CD4-positive, alpha-beta T cell (primary cell): Measurements from ENCODE around the gene MRPL33. TPM values are rescaled to one million over a fixed set of nuclear protein-coding genes. Genes with fewer than 3 reads are reported as not detected.

Source experiments
- ATAC-seq: fragments of 200-7000 bp; cut with Tn5 transposase; one replicate; pipeline ENCODE4 v1.10.0; 2022; ENCODE audit warnings: mild to moderate bottlenecking; ENCODE audit not compliant: poor library complexity
- CTCF ChIA-PET: fragments of 350-600 bp; sonication (Branson Sonifier 250); formaldehyde crosslinking; loops from one replicate; lab custom pipeline; 2021; ENCODE audit warnings: antibody characterized with exemption, inconsistent platforms; lab: Charles Lee
- POLR2A ChIA-PET: fragments of 350-600 bp; sonication (Branson Sonifier 250); formaldehyde crosslinking; loops from one replicate; lab custom pipeline; 2021; ENCODE audit warnings: antibody characterized with exemption, inconsistent platforms; lab: Charles Lee
- DNase-seq, 14 experiments: peaks; one replicate each; pipeline ENCODE4 v3.0.0-alpha.2; 2013 to 2020; ENCODE audit warnings: mixed read lengths in 2 of 14
- H3K27ac ChIP-seq, 2 donors: one replicate each; pipeline versions ENCODE4 v1.5.1 to v1.7.0; 2013; ENCODE audit warnings: low read length in 2 of 2, low read depth in 1 of 2, mild to moderate bottlenecking in 1 of 2
- H3K27me3 ChIP-seq, 2 experiments: 1 replicate in 1 of 2; 2 replicates in 1 of 2; pipeline versions ENCODE4 v1.6.1 to v1.7.0; 2013; ENCODE audit warnings: low read length in 2 of 2, control low read depth in 1 of 2, mild to moderate bottlenecking in 1 of 2, moderate library complexity in 1 of 2; ENCODE audit not compliant: insufficient read depth in 2 of 2, control insufficient read depth in 1 of 2
- H3K36me3 ChIP-seq: one replicate; pipeline ENCODE4 v1.6.1; 2013; ENCODE audit warnings: low read length, control low read depth; ENCODE audit not compliant: insufficient read depth
- H3K4me1 ChIP-seq: one replicate; pipeline ENCODE4 v1.6.1; 2013; ENCODE audit warnings: low read length, control low read depth; ENCODE audit not compliant: insufficient read depth
- H3K4me3 ChIP-seq: one replicate; pipeline ENCODE4 v1.5.1; 2013; ENCODE audit warnings: mild to moderate bottlenecking, low read length, moderate library complexity
- H3K9me3 ChIP-seq, 2 experiments: 1 replicate in 1 of 2; 2 replicates in 1 of 2; pipeline versions ENCODE4 v1.6.1 to v1.7.0; 2013; ENCODE audit warnings: low read length in 2 of 2, mild to moderate bottlenecking in 2 of 2, control low read depth in 1 of 2, moderate library complexity in 1 of 2; ENCODE audit not compliant: control insufficient read depth in 1 of 2, insufficient read depth in 1 of 2
- H3K27ac Mint-ChIP-seq: one replicate; pipeline ENCODE4 v1.8.0; 2020; ENCODE audit warnings: mixed read lengths
- H3K27me3 Mint-ChIP-seq: one replicate; pipeline ENCODE4 v1.8.0; 2021; ENCODE audit warnings: mixed read lengths
- H3K36me3 Mint-ChIP-seq: one replicate; pipeline ENCODE4 v1.8.0; 2021; ENCODE audit warnings: low read depth, mixed read lengths
- H3K4me1 Mint-ChIP-seq: one replicate; pipeline ENCODE4 v1.8.0; 2021; ENCODE audit warnings: low read depth, mixed read lengths
- H3K4me3 Mint-ChIP-seq: one replicate; pipeline ENCODE4 v1.8.0; 2020; ENCODE audit warnings: mild to moderate bottlenecking, mixed read lengths
- H3K9me3 Mint-ChIP-seq: one replicate; pipeline ENCODE4 v1.8.0; 2020; ENCODE audit warnings: mixed read lengths
- intact Hi-C, 2 experiments: fragments of 100-400 bp; cut with DNase I in 1 of 2; cut with micrococcal nuclease in 1 of 2; formaldehyde crosslinking; loops; one replicate each; pipeline versions ENCODE4 v1.15.1 to v1.9.0; 2023 to 2025; cut with DNase I, micrococcal nuclease
- total RNA-seq, 174 experiments: library from RNA in 2 of 174; stranded (reverse) in 2 of 174; gene quantifications; one replicate each; pipeline ENCODE4 v1.2.3 and lab custom pipeline; 2021 to 2026
- TF ChIP-seq, protein P1 (sequence below): fragments of 200-600 bp; IDR thresholded peaks from one replicate; pipeline ENCODE4 v1.8.0; 2022; ENCODE audit warnings: antibody characterized with exemption, mild to moderate bottlenecking

The MRPL33 gene
- total RNA-seq, 2 experiments from 2014 or later, result 33.1 to 37.2 TPM

DNA sequence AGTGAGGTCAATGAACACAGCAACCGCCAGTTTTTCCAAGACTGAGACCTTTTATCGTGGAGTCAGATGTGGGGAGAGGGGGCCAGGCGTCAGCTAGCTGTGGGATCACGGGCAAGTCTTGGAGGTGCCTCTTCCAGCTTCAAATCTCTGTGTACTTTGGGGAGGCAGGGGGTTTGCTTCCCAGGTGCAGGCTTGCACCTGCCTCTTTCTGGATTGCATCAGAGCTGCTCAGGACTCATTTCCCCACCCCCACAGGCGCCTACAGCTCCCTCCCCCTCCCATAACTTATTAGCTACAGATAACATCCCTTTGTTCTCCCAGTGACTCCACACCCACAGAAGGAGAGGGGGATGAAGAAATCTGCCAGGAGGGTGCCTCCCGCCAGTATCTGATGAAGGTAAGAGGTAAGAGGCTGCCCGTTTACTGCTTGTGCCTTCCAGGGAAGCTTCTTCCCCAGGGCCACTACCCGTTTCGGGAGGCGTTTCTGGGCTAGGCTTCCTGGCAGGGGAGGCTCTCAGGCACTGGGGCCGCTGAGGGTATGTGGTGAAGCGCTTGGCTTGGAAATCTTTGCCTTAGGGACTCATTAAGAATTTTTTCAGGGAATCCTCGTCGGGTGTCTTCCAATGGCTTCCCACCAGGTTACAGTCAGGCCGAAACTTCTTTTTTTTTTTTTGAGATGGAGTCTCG, 18.8 kb upstream of the MRPL33 start:
- Mint-ChIP-seq H3K9me3 (peaks cover 7% of the 10 kb centered on the region), H3K36me3 (no peaks in the 10 kb centered on the region), H3K27me3 (peaks cover 9% of the 10 kb centered on the region), H3K4me3 (no peak overlapping the region), H3K4me1 (no peaks in the 10 kb centered on the region), H3K27ac (no peak overlapping the region)
- Histone ChIP-seq H3K9me3 (peaks cover 0 to 11% of the 10 kb centered on the region in 2 experiments), H3K4me3 (no peak overlapping the region), H3K36me3 (no peaks in the 10 kb centered on the region), H3K4me1 (peaks cover 2% of the 10 kb centered on the region), H3K27ac (no peak overlapping the region), H3K27me3 (peaks cover 2 to 14% of the 10 kb centered on the region in 2 experiments)
- DNase-seq (no peak), ATAC-seq (no peak)
- ChIA-PET POLR2A (no interaction called here), CTCF (interaction anchor here (1.3 kb wide), 1 partner anchor 49 kb away, joined by 3 read pairs; no protein-coding TSS in a partner anchor)
- TF ChIP-seq, protein P1, sequence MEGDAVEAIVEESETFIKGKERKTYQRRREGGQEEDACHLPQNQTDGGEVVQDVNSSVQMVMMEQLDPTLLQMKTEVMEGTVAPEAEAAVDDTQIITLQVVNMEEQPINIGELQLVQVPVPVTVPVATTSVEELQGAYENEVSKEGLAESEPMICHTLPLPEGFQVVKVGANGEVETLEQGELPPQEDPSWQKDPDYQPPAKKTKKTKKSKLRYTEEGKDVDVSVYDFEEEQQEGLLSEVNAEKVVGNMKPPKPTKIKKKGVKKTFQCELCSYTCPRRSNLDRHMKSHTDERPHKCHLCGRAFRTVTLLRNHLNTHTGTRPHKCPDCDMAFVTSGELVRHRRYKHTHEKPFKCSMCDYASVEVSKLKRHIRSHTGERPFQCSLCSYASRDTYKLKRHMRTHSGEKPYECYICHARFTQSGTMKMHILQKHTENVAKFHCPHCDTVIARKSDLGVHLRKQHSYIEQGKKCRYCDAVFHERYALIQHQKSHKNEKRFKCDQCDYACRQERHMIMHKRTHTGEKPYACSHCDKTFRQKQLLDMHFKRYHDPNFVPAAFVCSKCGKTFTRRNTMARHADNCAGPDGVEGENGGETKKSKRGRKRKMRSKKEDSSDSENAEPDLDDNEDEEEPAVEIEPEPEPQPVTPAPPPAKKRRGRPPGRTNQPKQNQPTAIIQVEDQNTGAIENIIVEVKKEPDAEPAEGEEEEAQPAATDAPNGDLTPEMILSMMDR, result no peak
- intact Hi-C loops, result loop anchor here in 1 of 2 experiments (1.0 kb wide), 1 partner anchor 700 kb away; no protein-coding TSS in a partner anchor

DNA sequence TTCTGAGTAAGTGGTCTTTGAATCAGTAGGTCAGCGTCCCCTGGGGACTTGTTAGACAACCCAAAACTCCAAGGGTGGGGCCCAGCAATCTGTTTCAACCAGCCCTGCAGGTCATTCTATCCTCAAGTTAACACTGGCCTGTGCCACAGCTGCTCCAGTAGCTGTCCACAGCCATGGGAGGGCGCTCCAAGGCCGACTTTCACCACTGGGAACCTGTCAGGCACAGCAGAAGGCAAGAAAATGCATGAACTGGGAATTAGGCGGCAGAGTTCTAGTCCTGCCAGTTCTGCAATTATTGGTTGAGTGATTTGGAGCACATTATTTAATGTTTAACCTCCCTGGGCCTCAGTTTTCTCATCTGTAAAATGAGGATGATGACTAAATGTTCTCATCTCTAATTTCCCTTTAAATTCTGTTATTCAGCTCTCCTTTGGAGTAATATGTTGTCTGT, 17.4 kb upstream of the MRPL33 start:
- CTCF ChIA-PET, result interaction anchor here (1.0 kb wide), 2 partner anchors 699 to 739 kb away, joined by 3 read pairs; no protein-coding TSS in a partner anchor

DNA sequence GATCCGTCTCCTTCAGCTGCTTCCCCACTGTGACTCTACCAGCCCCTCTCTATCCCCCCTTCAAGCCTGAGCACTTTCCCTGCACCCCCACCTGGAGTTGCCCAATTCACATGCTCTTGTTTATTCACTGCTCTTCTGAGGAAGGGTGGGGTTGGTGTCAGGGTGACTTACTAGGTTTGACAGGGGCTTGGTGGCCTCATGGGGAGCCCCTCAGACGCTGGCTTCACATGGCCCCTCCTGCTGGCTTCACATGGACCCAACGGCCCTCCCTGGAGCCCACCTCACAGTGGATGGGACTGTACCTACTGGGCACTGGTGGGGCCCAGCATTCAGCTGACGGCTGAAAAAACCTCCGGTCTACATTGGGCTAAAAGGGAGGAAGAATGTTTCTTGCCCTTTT, 16.7 kb upstream of the MRPL33 start:
- intact Hi-C loops, result loop anchor here in 1 of 2 experiments (1.0 kb wide), 1 partner anchor 697 kb away; no protein-coding TSS in a partner anchor
- CTCF ChIA-PET, result interaction anchor here (1.0 kb wide), 1 partner anchor 699 kb away, joined by 3 read pairs; no protein-coding TSS in a partner anchor
- no peak for DNase-seq
- Mint-ChIP-seq H3K4me3 (no peak overlapping the region), H3K27ac (no peak overlapping the region), H3K4me1 (no peaks in the 10 kb centered on the region), H3K36me3 (no peaks in the 10 kb centered on the region), H3K27me3 (no peaks in the 10 kb centered on the region), H3K9me3 (no peaks in the 10 kb centered on the region)
- H3K36me3 ChIP-seq, result no peaks in the 10 kb centered on the region
- no peak overlapping the region for H3K27ac ChIP-seq
- no peak overlapping the region for H3K4me3 ChIP-seq
- H3K27me3 ChIP-seq, result peaks cover 2 to 14% of the 10 kb centered on the region in 2 experiments
- no peaks in the 10 kb centered on the region for H3K9me3 ChIP-seq
- TF ChIP-seq, protein P1, result no peak
- peaks cover 2% of the 10 kb centered on the region for H3K4me1 ChIP-seq
- POLR2A ChIA-PET, result no interaction called here
- no peak for ATAC-seq

More for the DNA sequence above, 17.4 kb upstream of the MRPL33 start:
- peak; percentile 54 to 76 (median 64) for DNase-seq
- intact Hi-C loops, result loop anchor here in 1 of 2 experiments (1.0 kb wide), 1 partner anchor 698 kb away; no protein-coding TSS in a partner anchor
- no peak overlapping the region for H3K27ac ChIP-seq
- H3K4me1 ChIP-seq, result peaks cover 2% of the 10 kb centered on the region
- no peaks in the 10 kb centered on the region for H3K9me3 Mint-ChIP-seq
- peaks cover 2 to 14% of the 10 kb centered on the region in 2 experiments for H3K27me3 ChIP-seq
- TF ChIP-seq, protein P1, result peak; percentile 46
- peaks cover 3% of the 10 kb centered on the region for H3K27me3 Mint-ChIP-seq
- peak; percentile 71 for ATAC-seq
- peaks cover 0 to 5% of the 10 kb centered on the region in 2 experiments for H3K9me3 ChIP-seq
- no peaks in the 10 kb centered on the region for H3K36me3 ChIP-seq
- H3K4me3 ChIP-seq, result no peak overlapping the region
- no peak overlapping the region for H3K4me3 Mint-ChIP-seq
- POLR2A ChIA-PET, result no interaction called here
- no peaks in the 10 kb centered on the region for H3K36me3 Mint-ChIP-seq
- H3K27ac Mint-ChIP-seq, result no peak overlapping the region
- H3K4me1 Mint-ChIP-seq, result no peaks in the 10 kb centered on the region
